KMS-11 (cell line): ENCODE data around the gene SLC35B1.

Experiments
- H2AFZ ChIP-seq: fragments of 200-600 bp; sonication (generic); 2 replicates; pipeline ENCODE4 v1.6.1; 2016; ENCODE audit warnings: antibody characterized with exemption, mixed run types, low read depth
- H3K27ac ChIP-seq: fragments of 200-600 bp; sonication (generic); 2 replicates; pipeline ENCODE4 v1.6.1; 2016; ENCODE audit warnings: mild to moderate bottlenecking, mixed run types
- H3K27me3 ChIP-seq: fragments of 200-600 bp; sonication (generic); 2 replicates; pipeline ENCODE4 v1.6.1; 2017; ENCODE audit warnings: mild to moderate bottlenecking, low read depth, mixed run types, moderate library complexity; ENCODE audit not compliant: insufficient read depth
- H3K36me3 ChIP-seq: fragments of 200-600 bp; sonication (generic); 2 replicates; pipeline ENCODE4 v1.6.1; 2017; ENCODE audit warnings: mild to moderate bottlenecking, mixed run types; ENCODE audit not compliant: insufficient read depth
- H3K4me1 ChIP-seq: fragments of 200-600 bp; sonication (generic); 2 replicates; pipeline ENCODE4 v1.6.1; 2016; ENCODE audit warnings: mild to moderate bottlenecking, low read depth, mixed run types; ENCODE audit not compliant: poor library complexity, severe bottlenecking
- H3K4me2 ChIP-seq: fragments of 200-600 bp; sonication (generic); 2 replicates; pipeline ENCODE4 v1.7.0; 2016; ENCODE audit warnings: mild to moderate bottlenecking, mixed run types
- H3K4me3 ChIP-seq: fragments of 200-600 bp; sonication (generic); IDR thresholded peaks from 2 replicates; pipeline ENCODE4 v1.6.1; 2017; ENCODE audit warnings: low read depth, low read length, mixed read lengths; ENCODE audit not compliant: insufficient read depth
- H3K79me2 ChIP-seq: fragments of 200-600 bp; sonication (generic); 2 replicates; pipeline ENCODE4 v1.6.1; 2016; ENCODE audit warnings: low read depth, mixed run types; ENCODE audit not compliant: insufficient read depth
- H3K9ac ChIP-seq: fragments of 200-600 bp; sonication (generic); 2 replicates; pipeline ENCODE4 v1.6.1; 2016; ENCODE audit warnings: mild to moderate bottlenecking, mixed run types
- H4K20me1 ChIP-seq: fragments of 200-600 bp; sonication (generic); 2 replicates; pipeline ENCODE4 v1.6.1; 2016; ENCODE audit warnings: mild to moderate bottlenecking, mixed run types; ENCODE audit not compliant: insufficient read depth
- TF ChIP-seq, protein P1 (sequence below): fragments of 200-600 bp; sonication (generic); conservative IDR thresholded peaks from 2 replicates; pipeline ENCODE4 v1.6.1; 2017; ENCODE audit warnings: low read depth, mild to moderate bottlenecking, antibody characterized with exemption, low read length, moderate library complexity, mixed read lengths

Gene SLC35B1

DNA sequence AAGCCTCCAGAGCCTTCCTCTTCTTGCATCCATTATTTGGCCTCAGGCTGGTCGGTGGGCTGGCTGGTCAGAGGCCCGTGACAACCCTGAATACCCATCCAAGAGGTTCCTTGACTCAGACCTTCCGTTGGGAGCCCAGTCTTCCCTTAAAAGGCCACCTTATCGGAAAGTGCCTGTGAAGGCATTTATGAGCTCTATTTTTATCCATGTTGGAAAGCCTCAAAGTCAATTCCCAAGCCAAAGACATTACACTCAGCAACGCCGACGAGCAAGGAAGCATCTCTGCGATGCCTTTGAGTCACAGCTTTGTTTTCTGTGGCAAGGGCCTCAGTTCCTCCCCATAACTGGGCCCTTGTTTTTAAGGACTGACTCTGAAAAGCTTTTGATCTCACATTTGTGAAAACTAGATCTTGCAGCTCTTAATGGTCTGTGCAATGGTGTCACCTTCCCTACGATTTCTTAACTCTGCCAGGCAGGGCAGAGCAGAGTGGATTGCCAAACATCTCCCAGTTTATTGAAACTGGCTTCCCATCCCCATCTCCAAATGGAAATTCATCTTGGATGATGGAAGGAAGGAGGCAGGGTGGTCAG lies 16.6 kb downstream of the SLC35B1 start:
- Histone ChIP-seq H3K27me3 (no peaks in the 10 kb centered on the region; the same call in 1 of the 2 replicates), H4K20me1 (no peaks in the 10 kb centered on the region), H2AFZ (no peak overlapping the region), H3K4me1 (peaks cover 14% of the 10 kb centered on the region), H3K79me2 (no peaks in the 10 kb centered on the region), H3K9ac (no peak overlapping the region), H3K4me3 (no peak overlapping the region), H3K4me2 (no peak overlapping the region), H3K36me3 (no peaks in the 10 kb centered on the region), H3K27ac (no peak overlapping the region)
- TF ChIP-seq, protein P1, sequence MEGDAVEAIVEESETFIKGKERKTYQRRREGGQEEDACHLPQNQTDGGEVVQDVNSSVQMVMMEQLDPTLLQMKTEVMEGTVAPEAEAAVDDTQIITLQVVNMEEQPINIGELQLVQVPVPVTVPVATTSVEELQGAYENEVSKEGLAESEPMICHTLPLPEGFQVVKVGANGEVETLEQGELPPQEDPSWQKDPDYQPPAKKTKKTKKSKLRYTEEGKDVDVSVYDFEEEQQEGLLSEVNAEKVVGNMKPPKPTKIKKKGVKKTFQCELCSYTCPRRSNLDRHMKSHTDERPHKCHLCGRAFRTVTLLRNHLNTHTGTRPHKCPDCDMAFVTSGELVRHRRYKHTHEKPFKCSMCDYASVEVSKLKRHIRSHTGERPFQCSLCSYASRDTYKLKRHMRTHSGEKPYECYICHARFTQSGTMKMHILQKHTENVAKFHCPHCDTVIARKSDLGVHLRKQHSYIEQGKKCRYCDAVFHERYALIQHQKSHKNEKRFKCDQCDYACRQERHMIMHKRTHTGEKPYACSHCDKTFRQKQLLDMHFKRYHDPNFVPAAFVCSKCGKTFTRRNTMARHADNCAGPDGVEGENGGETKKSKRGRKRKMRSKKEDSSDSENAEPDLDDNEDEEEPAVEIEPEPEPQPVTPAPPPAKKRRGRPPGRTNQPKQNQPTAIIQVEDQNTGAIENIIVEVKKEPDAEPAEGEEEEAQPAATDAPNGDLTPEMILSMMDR: no peak

DNA sequence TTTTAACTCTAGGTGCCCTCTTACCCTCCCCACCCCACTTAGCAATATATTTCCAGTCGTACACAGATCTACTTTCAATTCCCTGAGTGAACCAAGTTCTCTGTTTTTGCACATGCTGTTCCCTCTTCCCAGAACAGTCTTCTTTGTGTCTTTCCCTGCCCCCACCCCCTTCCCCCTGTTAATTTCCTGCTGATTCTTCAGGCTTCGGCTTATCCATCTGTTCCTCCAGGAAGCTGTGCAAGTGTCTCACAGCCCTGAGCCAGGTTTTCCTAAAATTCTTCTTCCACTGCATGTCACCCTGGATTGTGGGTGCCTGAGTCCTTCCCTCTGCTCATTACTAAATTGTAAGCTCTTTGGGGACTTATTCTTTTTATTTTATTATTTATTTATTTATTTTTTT lies 17.5 kb downstream of the SLC35B1 start:
- H3K36me3 ChIP-seq: no peaks in the 10 kb centered on the region
- no peaks in the 10 kb centered on the region for H4K20me1 ChIP-seq
- H3K4me2 ChIP-seq: no peak overlapping the region
- no peaks in the 10 kb centered on the region; the same call in 1 of the 2 replicates for H3K27me3 ChIP-seq
- no peak overlapping the region for H3K27ac ChIP-seq
- no peak overlapping the region for H3K9ac ChIP-seq
- H3K4me1 ChIP-seq: peaks cover 9% of the 10 kb centered on the region
- no peak overlapping the region for H2AFZ ChIP-seq
- no peak overlapping the region for H3K4me3 ChIP-seq
- no peaks in the 10 kb centered on the region for H3K79me2 ChIP-seq
- TF ChIP-seq, protein P1: no peak

DNA sequence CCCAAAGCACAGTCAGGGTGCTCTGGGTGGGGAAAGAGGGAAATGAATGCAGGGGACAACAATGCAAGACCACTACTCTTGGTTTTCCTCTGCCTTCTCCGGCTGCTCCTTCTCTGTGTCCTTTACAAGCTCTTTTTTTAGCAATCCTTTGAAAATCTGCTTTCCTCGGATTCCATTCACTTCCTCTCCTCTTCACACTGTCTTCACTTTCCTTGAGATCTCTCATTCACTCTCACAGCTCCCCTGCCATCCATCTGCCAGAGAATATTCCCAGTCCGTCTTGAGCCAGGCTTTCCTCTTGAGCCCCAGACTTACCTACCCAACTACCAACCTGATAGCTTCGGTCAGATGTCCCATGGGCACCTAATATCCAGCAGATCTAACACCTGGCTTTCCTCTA lies 18.9 kb downstream of the SLC35B1 start:
- no peaks in the 10 kb centered on the region for H3K36me3 ChIP-seq
- H3K27ac ChIP-seq: no peak overlapping the region
- H3K9ac ChIP-seq: no peak overlapping the region
- no peaks in the 10 kb centered on the region for H3K79me2 ChIP-seq
- H3K4me2 ChIP-seq: no peak overlapping the region
- no peak overlapping the region for H3K4me3 ChIP-seq
- TF ChIP-seq, protein P1: no peak
- no peaks in the 10 kb centered on the region; the same call in 1 of the 2 replicates for H3K27me3 ChIP-seq
- no peaks in the 10 kb centered on the region for H4K20me1 ChIP-seq
- no peak overlapping the region for H2AFZ ChIP-seq
- H3K4me1 ChIP-seq: peaks cover 8% of the 10 kb centered on the region

DNA sequence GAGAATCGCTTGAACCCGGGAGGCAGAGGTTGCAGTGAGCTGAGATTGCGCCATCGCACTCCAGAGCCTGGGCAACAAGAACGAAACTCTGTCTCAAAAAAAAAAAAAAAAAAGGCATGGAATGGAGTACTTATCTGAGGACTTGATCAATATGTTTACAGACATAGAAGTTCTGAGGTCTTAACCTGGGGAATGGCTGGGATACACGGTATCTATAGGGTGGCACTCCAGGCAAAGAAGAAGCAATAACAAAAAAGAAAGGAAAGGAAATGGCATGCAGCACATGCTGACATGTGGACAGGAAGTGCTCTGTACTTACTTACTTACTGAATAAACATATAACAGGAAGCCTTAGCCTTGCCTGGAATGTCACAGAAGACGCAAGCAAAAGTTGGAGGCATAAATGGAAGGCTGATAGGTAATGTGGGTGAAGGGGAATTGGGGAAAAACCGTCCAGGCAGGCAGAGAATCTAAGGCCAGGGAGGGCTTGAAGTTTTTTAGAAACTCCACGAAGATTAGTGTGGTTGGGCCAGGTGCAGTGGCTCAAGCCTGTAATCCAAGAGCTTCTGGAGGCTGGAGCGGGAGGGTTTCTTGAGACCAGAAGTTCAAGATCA lies 19.8 kb downstream of the SLC35B1 start:
- Histone ChIP-seq H3K27ac (no peak overlapping the region), H3K4me2 (no peak overlapping the region), H4K20me1 (no peaks in the 10 kb centered on the region), H3K27me3 (no peaks in the 10 kb centered on the region; the same call in 1 of the 2 replicates), H2AFZ (peak overlapping the region; percentile 15; the same call in 1 of the 2 replicates), H3K79me2 (no peaks in the 10 kb centered on the region), H3K4me1 (peaks cover 8% of the 10 kb centered on the region), H3K4me3 (no peak overlapping the region), H3K9ac (no peak overlapping the region), H3K36me3 (no peaks in the 10 kb centered on the region)
- TF ChIP-seq, protein P1: no peak
